Chondrocyte (in vitro differentiated cells): ENCODE results near the gene GAL3ST1. TPM values are rescaled to one million over a fixed set of nuclear protein-coding genes. Genes with fewer than 3 reads are reported as not detected.
A peak's percentile ranks its signal among the peaks of the same experiment; 100 is the strongest.
"Not testable (repeated sequence)": the region's sequence is repeated elsewhere in the genome, so short reads cannot be mapped to it uniquely, and the experiment has no call there.

Experiments
- DNase-seq: peaks from one replicate; pipeline ENCODE4 v3.0.0; 2021; ENCODE audit warnings: mixed read lengths, low spot score
- H3K27ac Mint-ChIP-seq: one replicate; pipeline ENCODE4 v1.8.0; 2021; ENCODE audit warnings: mild to moderate bottlenecking, moderate library complexity, mixed read lengths; ENCODE audit not compliant: unreplicated experiment
- H3K27me3 Mint-ChIP-seq: 2 replicates; pipeline ENCODE4 v1.8.0; 2021; ENCODE audit warnings: low read depth, mixed read lengths
- H3K36me3 Mint-ChIP-seq: 2 replicates; pipeline ENCODE4 v1.8.0; 2021; ENCODE audit warnings: low read depth, mixed read lengths
- H3K4me1 Mint-ChIP-seq: 2 replicates; pipeline ENCODE4 v1.8.0; 2021; ENCODE audit warnings: low read depth, mild to moderate bottlenecking, mixed read lengths
- H3K4me3 Mint-ChIP-seq: one replicate; pipeline ENCODE4 v1.8.0; 2021; ENCODE audit warnings: mild to moderate bottlenecking, moderate library complexity, mixed read lengths; ENCODE audit not compliant: unreplicated experiment
- H3K9me3 Mint-ChIP-seq: 2 replicates; pipeline ENCODE4 v1.8.0; 2021; ENCODE audit warnings: low read depth, mixed read lengths
- CTCF ChIP-seq: fragments of 200-600 bp; sonication (generic); IDR thresholded peaks from 2 replicates; pipeline ENCODE4 v1.5.0; 2021; ENCODE audit warnings: antibody characterized with exemption, mild to moderate bottlenecking, moderate library complexity
- long read RNA-seq: library from polyadenylated mRNA; stranded (forward); transcript quantifications from one replicate; pipeline ENCODE4 v2.0.0, GENCODE V29; 2021
- total RNA-seq: library from RNA; stranded (reverse); gene quantifications from 3 replicates; pipeline ENCODE4 v1.2.1, GENCODE V29; 2021

The GAL3ST1 gene
- total RNA-seq, result 0.82 to 3.9 TPM (median 2.8 TPM) in 3 replicates
- long read RNA-seq, transcript GAL3ST1-204 (3 exons, 1,712 nt), result major isoform, 5 of 12 reads
- long read RNA-seq, partial matches to known transcripts, result 0 of 12 reads
- long read RNA-seq, other reads (novel, unspliced or antisense), result 2 of 12 reads

- Mint-ChIP-seq H3K4me3 (peak within 1 kb of the TSS; percentile 60), H3K9me3 (no peaks in the 10 kb centered on the region), H3K27ac (no peak within 1 kb of the TSS), H3K36me3 (peaks cover 25% of the 10 kb centered on the region), H3K27me3 (peaks cover 4% of the 10 kb centered on the region), H3K4me1 (peaks cover 18% of the 10 kb centered on the region)
- no peak for DNase-seq
- TF ChIP-seq CTCF, result no peak
Measured at GRCh38 chr22:30574095-30574981, at the start of gene GAL3ST1. Gene GAL3ST1, minus strand, starts transcription at chr22:30574665. Its CDS starts 17,273 bp downstream, at chr22:30557392.

GRCh38 chr22:30619909-30620308 is 45.4 kb upstream of the GAL3ST1 start:
- H3K4me1 Mint-ChIP-seq, DNase-seq, H3K9me3 Mint-ChIP-seq, H3K36me3 Mint-ChIP-seq, H3K27ac Mint-ChIP-seq, H3K4me3 Mint-ChIP-seq, H3K27me3 Mint-ChIP-seq: not testable (repeated sequence)

GRCh38 chr22:30617819-30618218 is 43.4 kb upstream of the GAL3ST1 start:
- H3K27me3 Mint-ChIP-seq, result no peaks in the 10 kb centered on the region
- H3K4me3 Mint-ChIP-seq, result no peak overlapping the region
- no peak for TF ChIP-seq CTCF
- no peak for DNase-seq
- peaks cover 6% of the 10 kb centered on the region for H3K36me3 Mint-ChIP-seq
- H3K4me1 Mint-ChIP-seq, result no peaks in the 10 kb centered on the region
- no peak overlapping the region for H3K27ac Mint-ChIP-seq
- no peaks in the 10 kb centered on the region for H3K9me3 Mint-ChIP-seq

GRCh38 chr22:30615543-30615954 is 41.1 kb upstream of the GAL3ST1 start:
- Mint-ChIP-seq H3K27me3 (no peaks in the 10 kb centered on the region), H3K9me3 (no peaks in the 10 kb centered on the region), H3K27ac (no peak overlapping the region), H3K4me1 (no peaks in the 10 kb centered on the region), H3K36me3 (peaks cover 5% of the 10 kb centered on the region), H3K4me3 (no peak overlapping the region)
- no peak for DNase-seq
- TF ChIP-seq CTCF, result no peak

- Mint-ChIP-seq H3K27me3 (no peaks in the 10 kb centered on the region), H3K9me3 (no peaks in the 10 kb centered on the region), H3K36me3 (peaks cover 5% of the 10 kb centered on the region), H3K4me3 (no peak overlapping the region), H3K4me1 (no peaks in the 10 kb centered on the region), H3K27ac (no peak overlapping the region)
- no peak for TF ChIP-seq CTCF
- no peak for DNase-seq
Measured at GRCh38 chr22:30614879-30615278, 40.4 kb upstream of the GAL3ST1 start.
